D721Med (cell line): ENCODE results near the gene MUC2.

Source experiments
- DNase-seq: peaks from one replicate; pipeline ENCODE4 v3.0.0; 2011; ENCODE audit warnings: low spot score; ENCODE audit not compliant: insufficient read length
- FAIRE-seq: peaks from 2 replicates; lab custom pipeline; 2011; peaks lifted over from hg19 to GRCh38; lab: Jason Lieb, UNC
- TF ChIP-seq, protein P1 (sequence below): IDR thresholded peaks from 2 replicates; pipeline ENCODE4 v1.5.1; 2012; ENCODE audit warnings: mild to moderate bottlenecking, control low read depth; ENCODE audit not compliant: insufficient read depth; ENCODE audit errors: missing control alignments

MUC2 gene

DNA sequence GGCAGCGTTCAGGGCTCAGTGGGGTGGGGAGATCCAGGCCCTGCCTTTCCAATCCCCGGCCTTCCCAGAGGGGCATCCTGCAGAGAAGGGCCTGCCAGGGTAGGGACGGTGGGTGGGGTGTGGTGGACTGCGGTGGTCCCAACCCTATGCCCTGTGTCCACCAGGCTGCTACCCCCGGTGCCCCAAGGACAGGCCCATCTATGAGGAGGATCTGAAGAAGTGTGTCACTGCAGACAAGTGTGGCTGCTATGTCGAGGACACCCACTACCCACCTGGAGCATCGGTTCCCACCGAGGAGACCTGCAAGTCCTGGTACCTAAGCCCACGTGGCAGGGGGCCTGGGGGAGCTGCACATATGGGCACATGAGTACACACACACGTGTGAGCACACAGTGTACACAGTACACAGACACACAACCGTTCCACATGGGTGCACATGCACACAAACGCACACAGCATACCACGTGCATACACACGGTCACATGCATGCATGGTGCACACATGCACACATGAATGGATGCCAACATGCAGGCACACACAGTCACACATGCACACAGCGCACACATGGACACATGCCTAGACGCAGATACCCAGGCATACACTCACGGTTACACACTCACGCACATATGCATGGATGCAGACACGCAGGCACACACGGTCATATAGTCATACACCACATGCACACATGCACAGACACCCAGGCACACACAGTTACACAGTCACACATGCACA lies 16.1 kb downstream of the MUC2 start:
- no peak for FAIRE-seq
- DNase-seq: no peak
- TF ChIP-seq, protein P1, sequence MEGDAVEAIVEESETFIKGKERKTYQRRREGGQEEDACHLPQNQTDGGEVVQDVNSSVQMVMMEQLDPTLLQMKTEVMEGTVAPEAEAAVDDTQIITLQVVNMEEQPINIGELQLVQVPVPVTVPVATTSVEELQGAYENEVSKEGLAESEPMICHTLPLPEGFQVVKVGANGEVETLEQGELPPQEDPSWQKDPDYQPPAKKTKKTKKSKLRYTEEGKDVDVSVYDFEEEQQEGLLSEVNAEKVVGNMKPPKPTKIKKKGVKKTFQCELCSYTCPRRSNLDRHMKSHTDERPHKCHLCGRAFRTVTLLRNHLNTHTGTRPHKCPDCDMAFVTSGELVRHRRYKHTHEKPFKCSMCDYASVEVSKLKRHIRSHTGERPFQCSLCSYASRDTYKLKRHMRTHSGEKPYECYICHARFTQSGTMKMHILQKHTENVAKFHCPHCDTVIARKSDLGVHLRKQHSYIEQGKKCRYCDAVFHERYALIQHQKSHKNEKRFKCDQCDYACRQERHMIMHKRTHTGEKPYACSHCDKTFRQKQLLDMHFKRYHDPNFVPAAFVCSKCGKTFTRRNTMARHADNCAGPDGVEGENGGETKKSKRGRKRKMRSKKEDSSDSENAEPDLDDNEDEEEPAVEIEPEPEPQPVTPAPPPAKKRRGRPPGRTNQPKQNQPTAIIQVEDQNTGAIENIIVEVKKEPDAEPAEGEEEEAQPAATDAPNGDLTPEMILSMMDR: no peak

DNA sequence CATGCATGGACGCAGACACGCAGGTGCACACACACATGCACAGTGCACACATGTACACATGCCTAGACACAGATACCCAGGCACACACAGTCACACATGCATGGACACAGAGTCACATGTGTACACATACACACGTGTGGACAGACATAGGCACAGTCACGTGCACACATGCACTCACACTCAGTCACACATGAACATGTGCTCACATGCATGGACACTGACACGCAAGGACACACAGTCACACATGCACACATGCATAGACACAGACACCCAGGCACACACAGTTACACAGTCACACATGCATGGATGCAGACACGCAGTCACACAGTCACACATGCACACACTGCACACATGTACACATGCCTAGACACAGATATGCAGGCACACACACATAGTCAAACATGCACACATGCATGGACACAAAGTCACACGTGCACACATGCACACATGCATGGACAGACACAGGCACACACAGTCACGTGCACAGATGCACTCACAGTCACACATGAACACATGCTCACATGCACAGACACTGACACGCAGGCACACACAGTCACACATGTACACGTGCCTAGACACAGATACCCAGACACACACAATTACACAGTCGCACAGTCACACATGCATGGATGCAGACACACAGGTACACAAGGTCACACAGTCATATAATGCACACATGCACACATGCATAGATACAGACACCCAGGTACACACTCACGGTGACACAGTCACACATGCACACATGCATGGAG lies 16.8 kb downstream of the MUC2 start:
- DNase-seq: no peak
- TF ChIP-seq, protein P1: no peak
- FAIRE-seq: no peak

DNA sequence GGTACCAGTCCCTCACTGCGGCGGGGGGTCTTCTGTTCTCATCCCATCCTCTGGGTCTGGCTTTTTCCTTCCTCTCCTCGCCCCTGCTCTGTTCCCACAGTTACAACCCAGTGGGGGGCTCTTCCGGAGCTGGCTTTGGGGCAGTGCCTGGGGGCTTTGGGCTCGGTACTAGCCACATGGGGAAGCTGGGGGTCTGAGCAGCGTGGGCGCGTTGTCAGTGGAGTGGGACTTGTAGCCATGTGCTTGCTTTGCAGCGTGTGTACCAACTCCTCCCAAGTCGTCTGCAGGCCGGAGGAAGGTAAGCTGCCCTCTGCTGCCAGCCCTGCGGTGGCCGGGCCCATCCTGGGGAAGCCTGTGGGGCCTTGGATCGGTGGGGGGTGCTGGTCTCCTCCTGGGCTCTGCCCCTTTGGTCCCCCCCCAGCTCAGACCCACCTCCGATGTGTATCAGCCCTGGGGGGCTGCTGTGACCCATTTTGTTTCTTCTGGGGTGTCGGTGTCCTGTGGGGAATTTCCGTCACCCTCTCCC lies 17.5 kb downstream of the MUC2 start:
- TF ChIP-seq, protein P1: no peak
- FAIRE-seq: no peak
- DNase-seq: no peak

DNA sequence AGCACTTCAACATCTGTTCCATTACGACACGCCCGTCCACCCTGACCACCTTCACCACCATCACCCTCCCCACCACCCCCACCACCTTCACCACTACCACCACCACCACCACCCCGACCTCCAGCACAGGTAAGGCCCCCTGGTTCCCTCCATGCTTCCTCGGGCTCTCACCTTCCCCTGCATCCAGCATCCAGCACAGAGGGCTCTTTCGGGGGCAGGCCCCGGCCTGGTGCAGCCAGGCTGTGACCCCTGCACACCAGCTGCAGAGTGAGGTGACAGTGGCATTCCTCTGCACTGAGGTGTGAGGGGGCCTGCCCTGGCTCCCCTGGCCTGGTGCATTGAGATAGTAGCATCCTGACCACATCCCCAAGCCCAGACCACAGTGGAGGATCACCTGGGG lies 18.2 kb downstream of the MUC2 start:
- FAIRE-seq (no peak), DNase-seq (no peak)
- TF ChIP-seq, protein P1: no peak

DNA sequence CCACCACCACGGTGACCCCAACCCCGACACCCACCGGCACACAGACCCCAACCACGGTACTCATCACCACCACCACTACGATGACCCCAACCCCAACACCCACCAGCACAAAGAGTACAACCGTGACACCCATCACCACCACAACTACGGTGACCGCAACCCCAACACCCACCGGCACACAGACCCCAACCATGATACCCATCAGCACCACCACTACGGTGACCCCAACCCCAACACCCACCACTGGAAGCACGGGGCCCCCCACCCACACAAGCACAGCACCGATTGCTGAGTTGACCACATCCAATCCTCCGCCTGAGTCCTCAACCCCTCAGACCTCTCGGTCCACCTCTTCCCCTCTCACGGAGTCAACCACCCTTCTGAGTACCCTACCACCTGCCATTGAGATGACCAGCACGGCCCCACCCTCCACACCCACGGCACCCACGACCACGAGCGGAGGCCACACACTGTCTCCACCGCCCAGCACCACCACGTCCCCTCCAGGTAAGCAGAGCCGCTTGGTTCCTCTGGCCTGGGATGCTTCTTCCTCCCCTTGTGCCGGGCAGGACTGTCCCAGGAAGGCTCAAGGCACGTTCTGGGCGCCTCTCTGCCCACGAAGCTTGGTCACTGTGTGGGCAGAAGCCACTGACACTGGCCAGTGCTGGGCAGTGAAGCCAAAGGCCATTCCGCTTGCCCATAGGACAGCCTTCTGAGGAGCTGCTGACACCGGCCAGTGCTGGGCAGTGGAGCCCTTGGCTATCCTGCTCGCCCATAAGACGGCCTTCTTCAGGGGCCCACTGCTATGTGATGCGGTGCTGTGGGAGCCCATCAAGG lies 25.1 kb downstream of the MUC2 start:
- DNase-seq (no peak), FAIRE-seq (no peak)
- TF ChIP-seq, protein P1: no peak

DNA sequence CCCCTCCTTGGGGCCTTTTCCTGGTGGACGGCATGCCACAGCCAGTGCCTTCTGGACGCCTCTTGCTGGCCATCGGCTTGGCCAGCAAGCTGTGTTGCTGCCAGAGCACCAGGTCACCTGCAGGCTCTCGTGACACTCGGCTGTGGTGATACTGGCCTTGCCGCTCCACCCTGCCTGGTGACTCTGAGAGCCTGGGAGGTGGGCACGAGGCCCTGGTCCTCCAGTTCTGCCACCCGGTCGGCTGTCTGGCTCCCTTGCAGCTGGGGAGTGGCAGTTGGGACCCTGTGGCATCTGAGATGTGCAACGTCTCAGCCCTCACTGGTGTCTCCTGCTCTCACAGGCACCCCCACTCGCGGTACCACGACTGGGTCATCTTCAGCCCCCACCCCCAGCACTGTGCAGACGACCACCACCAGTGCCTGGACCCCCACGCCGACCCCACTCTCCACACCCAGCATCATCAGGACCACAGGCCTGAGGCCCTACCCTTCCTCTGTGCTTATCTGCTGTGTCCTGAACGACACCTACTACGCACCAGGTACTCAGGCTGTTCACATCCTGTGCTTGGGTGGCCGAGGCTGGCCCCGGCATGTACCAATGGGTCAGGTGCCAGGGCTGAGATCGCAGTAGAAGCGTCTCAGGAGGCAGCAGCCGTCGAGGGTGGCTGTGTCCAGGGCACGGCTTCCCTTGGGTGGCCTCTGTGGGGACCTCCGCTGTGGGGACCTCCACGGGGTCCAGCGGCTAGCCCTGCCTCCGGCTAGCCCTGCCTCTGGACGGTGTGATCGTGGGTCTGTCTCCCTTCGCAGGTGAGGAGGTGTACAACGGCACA lies 26.0 kb downstream of the MUC2 start:
- DNase-seq: no peak
- TF ChIP-seq, protein P1: no peak
- FAIRE-seq: no peak
